A549 (cell line): ENCODE results near the gene TMTC2.

Source experiments
- CHD2 ChIP-seq: fragments of 150-350 bp; IDR thresholded peaks from 2 replicates; pipeline ENCODE4 v1.6.1; 2014; ENCODE audit warnings: low read length; ENCODE audit not compliant: partially characterized antibody
- EHMT2 ChIP-seq: fragments of 200-600 bp; sonication (generic); IDR thresholded peaks from 2 replicates; pipeline ENCODE4 v1.6.1; 2016; ENCODE audit warnings: antibody characterized with exemption, low read depth, mild to moderate bottlenecking, moderate library complexity
- EP300 ChIP-seq, 2 experiments: fragments of >200 bp; sonication (Bioruptor Twin); formaldehyde crosslinking; IDR thresholded peaks; 2 replicates in 1 of 2; 3 replicates in 1 of 2; pipeline ENCODE4 v1.6.1; 2016 to 2017
- GATA3 ChIP-seq: IDR thresholded peaks from 2 replicates; pipeline ENCODE4 v1.6.1; 2012; ENCODE audit warnings: borderline replicate concordance
- HOXA7 ChIP-seq: fragments of 250-450 bp; sonication (Bioruptor Pico); IDR thresholded peaks from 2 replicates; pipeline ENCODE4 v1.5.0; 2020; ENCODE audit warnings: mild to moderate bottlenecking, moderate library complexity
- JUN ChIP-seq, 2 experiments: fragments of >200 bp; sonication (Bioruptor Twin); formaldehyde crosslinking; IDR thresholded peaks; 2 replicates in 1 of 2; 3 replicates in 1 of 2; pipeline ENCODE4 v1.6.1; 2016 to 2017
- JUNB ChIP-seq: fragments of >200 bp; sonication (Bioruptor Twin); formaldehyde crosslinking; IDR thresholded peaks from 2 replicates; pipeline ENCODE4 v1.6.1; 2016
- MAZ ChIP-seq: fragments of 150-350 bp; IDR thresholded peaks from 2 replicates; pipeline ENCODE4 v1.6.1; 2014; ENCODE audit warnings: antibody characterized with exemption, low read depth, low read length, borderline replicate concordance
- PHF8 ChIP-seq: fragments of 200-600 bp; sonication (generic); IDR thresholded peaks from 2 replicates; pipeline ENCODE4 v1.6.1; 2016; ENCODE audit warnings: low read depth, mild to moderate bottlenecking, antibody characterized with exemption, moderate library complexity, borderline replicate concordance
- POLR2A ChIP-seq: IDR thresholded peaks from 2 replicates; pipeline ENCODE4 v1.6.1; 2012; ENCODE audit warnings: mild to moderate bottlenecking, low read length
- TFCP2L1 ChIP-seq: fragments of 250-450 bp; sonication (Bioruptor Pico); IDR thresholded peaks from 2 replicates; pipeline ENCODE4 v1.5.0; 2021; ENCODE audit warnings: mild to moderate bottlenecking
- TF ChIP-seq, protein P1 (sequence below): fragments of >200 bp; sonication (Bioruptor Twin); formaldehyde crosslinking; IDR thresholded peaks from 3 replicates; pipeline ENCODE4 v1.5.1; 2016
- TF ChIP-seq, protein P2 (sequence below): fragments of 450-650 bp; IDR thresholded peaks from 2 replicates; pipeline ENCODE4 v1.6.1; 2014; ENCODE audit warnings: antibody characterized with exemption
- TF ChIP-seq, protein P3 (sequence below): fragments of 200-600 bp; sonication (generic); IDR thresholded peaks from 2 replicates; pipeline ENCODE4 v1.6.1; 2016; ENCODE audit warnings: antibody characterized with exemption, mild to moderate bottlenecking, moderate library complexity

DNA sequence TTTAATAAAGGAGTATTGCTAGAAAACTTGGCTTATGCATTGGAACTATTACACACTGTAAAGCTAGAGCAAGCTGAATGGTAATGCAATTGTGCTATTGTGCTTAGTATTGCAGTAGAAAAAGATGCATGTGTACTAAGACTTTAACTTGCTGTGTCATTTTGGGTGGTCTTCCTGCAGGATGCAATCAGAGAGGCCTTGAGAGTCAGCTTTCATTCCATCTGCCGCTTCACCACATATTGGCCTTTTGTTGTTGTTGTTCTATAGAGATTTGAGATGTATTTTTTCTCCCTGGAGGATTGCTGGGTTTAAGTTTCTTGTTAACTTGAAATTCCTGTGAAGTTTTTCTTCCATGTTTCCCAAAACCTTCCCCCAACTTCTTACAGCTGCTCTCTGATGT, 449.7 kb downstream of the TMTC2 start:
- TF ChIP-seq, protein P1, sequence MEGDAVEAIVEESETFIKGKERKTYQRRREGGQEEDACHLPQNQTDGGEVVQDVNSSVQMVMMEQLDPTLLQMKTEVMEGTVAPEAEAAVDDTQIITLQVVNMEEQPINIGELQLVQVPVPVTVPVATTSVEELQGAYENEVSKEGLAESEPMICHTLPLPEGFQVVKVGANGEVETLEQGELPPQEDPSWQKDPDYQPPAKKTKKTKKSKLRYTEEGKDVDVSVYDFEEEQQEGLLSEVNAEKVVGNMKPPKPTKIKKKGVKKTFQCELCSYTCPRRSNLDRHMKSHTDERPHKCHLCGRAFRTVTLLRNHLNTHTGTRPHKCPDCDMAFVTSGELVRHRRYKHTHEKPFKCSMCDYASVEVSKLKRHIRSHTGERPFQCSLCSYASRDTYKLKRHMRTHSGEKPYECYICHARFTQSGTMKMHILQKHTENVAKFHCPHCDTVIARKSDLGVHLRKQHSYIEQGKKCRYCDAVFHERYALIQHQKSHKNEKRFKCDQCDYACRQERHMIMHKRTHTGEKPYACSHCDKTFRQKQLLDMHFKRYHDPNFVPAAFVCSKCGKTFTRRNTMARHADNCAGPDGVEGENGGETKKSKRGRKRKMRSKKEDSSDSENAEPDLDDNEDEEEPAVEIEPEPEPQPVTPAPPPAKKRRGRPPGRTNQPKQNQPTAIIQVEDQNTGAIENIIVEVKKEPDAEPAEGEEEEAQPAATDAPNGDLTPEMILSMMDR = no peak
- TF ChIP-seq HOXA7 (no peak), GATA3 (no peak), MAZ (no peak), JUNB (no peak), JUN (IDR thresholded peaks at IDR 0.05) (no peak), POLR2A (no peak), CHD2 (no peak), EHMT2 (no peak), TFCP2L1 (CRISPR knock-in tag) (no peak), EP300 (IDR thresholded peaks at IDR 0.05) (no peak), PHF8 (no peak)
- TF ChIP-seq, protein P2, sequence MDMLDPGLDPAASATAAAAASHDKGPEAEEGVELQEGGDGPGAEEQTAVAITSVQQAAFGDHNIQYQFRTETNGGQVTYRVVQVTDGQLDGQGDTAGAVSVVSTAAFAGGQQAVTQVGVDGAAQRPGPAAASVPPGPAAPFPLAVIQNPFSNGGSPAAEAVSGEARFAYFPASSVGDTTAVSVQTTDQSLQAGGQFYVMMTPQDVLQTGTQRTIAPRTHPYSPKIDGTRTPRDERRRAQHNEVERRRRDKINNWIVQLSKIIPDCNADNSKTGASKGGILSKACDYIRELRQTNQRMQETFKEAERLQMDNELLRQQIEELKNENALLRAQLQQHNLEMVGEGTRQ = no peak
- TF ChIP-seq, protein P3, sequence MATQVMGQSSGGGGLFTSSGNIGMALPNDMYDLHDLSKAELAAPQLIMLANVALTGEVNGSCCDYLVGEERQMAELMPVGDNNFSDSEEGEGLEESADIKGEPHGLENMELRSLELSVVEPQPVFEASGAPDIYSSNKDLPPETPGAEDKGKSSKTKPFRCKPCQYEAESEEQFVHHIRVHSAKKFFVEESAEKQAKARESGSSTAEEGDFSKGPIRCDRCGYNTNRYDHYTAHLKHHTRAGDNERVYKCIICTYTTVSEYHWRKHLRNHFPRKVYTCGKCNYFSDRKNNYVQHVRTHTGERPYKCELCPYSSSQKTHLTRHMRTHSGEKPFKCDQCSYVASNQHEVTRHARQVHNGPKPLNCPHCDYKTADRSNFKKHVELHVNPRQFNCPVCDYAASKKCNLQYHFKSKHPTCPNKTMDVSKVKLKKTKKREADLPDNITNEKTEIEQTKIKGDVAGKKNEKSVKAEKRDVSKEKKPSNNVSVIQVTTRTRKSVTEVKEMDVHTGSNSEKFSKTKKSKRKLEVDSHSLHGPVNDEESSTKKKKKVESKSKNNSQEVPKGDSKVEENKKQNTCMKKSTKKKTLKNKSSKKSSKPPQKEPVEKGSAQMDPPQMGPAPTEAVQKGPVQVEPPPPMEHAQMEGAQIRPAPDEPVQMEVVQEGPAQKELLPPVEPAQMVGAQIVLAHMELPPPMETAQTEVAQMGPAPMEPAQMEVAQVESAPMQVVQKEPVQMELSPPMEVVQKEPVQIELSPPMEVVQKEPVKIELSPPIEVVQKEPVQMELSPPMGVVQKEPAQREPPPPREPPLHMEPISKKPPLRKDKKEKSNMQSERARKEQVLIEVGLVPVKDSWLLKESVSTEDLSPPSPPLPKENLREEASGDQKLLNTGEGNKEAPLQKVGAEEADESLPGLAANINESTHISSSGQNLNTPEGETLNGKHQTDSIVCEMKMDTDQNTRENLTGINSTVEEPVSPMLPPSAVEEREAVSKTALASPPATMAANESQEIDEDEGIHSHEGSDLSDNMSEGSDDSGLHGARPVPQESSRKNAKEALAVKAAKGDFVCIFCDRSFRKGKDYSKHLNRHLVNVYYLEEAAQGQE = no peak
